GM19240 (cell line): ENCODE data around the gene PPY.
"Not testable (repeated sequence)": the region's sequence is repeated elsewhere in the genome, so short reads cannot be mapped to it uniquely, and the experiment has no call there.

Source experiments
- DNase-seq: peaks from one replicate; pipeline ENCODE4 v3.0.0; 2011; ENCODE audit warnings: low spot score; ENCODE audit not compliant: insufficient read length

PPY gene, protein sequence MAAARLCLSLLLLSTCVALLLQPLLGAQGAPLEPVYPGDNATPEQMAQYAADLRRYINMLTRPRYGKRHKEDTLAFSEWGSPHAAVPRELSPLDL

DNA sequence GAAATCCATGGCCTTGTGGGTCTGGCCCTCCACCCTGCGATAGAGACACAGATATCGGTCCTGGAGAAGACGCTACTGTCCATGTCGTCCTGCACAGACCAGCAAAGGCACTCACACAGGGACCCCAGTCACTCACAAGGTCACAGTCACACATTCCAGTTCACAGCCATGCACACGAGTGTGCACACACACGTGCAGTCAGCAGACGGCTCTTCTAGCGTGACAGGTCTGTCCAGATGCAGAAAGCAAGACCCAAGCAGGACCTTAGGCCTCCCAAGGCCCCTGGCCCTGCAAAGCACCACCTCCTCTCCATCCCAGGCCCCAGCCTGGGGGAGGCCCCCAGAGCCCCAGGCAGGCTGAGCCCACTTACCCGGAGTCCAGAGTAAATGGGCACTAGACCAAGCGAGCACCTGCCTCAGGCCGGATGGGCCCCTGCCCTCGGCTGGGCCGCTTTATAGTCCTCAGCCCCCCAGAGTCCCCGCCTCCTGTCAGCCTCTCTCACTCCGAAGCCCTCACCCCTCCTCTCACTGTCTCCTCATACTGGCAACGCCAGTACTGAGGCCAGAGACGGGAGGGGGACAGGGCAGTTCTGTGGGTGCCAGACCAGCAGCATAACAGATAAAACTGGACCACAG lies at the start of gene PPY:
TSS of gene PPY (minus strand) at position 426 of the 635 bp plus-strand sequence. CDS start 822 bp downstream, outside the sequence.
- DNase-seq: no peak

DNA sequence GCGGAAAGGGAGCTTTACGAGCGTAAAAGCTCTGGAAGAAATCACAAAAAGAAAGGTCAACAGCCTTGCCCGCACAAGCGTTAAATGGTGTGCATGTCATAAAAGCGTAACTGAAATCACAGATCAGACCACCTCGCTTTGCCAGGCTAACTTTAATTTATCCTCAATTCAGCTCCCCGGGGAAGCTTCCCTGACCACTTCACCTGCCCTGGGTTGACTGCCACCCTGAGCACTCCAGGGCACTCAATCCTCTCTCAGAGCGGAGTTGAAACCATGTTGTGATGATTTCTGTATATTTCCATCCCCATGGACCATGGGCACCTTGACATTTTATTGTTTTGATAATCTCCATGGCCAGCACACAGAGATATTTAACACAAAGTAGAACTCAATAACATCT lies 46.0 kb upstream of the PPY start:
- no peak for DNase-seq

DNA sequence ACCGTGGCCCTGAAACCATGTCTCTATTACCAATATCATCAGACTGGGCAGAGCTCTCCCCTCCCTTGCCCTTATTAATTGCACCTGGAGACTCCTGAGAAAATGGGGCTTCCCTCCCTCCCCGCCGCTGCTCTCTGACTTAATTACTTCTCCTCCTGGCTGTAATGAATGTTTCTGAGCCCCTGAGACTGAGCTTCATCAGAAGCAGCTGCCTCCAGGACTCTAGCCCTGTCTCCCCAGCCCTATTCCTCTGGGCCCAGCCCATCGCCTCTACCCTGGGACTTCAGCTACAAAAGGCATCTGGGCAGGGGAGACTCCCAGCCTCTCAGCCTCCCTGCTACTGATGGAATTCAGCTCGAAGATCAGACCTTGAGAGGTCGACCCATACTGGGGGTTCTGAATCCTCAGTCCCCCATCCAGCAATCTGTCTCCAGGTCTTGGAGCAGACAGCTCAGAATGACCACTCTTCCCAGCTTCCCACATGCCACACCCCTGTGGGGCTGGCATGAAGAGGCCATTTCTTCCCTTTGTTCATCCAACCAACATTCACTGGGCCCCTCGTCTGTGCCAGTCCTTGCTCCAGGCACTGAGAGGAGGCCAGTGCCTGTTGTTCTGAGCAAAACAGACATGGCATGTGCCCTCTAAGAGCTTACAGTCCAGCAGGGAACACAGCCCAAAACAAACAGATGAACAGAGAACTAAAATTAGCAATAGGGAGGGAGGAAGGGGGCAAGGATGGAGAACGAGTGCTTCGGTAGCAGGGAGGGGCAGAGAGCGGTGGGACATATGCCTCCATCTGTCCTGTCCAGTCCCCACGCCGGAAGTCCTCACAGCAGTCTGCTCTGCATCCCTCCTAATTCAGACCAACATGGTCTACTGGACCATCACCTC lies 45.1 kb upstream of the PPY start:
- DNase-seq: no peak

DNA sequence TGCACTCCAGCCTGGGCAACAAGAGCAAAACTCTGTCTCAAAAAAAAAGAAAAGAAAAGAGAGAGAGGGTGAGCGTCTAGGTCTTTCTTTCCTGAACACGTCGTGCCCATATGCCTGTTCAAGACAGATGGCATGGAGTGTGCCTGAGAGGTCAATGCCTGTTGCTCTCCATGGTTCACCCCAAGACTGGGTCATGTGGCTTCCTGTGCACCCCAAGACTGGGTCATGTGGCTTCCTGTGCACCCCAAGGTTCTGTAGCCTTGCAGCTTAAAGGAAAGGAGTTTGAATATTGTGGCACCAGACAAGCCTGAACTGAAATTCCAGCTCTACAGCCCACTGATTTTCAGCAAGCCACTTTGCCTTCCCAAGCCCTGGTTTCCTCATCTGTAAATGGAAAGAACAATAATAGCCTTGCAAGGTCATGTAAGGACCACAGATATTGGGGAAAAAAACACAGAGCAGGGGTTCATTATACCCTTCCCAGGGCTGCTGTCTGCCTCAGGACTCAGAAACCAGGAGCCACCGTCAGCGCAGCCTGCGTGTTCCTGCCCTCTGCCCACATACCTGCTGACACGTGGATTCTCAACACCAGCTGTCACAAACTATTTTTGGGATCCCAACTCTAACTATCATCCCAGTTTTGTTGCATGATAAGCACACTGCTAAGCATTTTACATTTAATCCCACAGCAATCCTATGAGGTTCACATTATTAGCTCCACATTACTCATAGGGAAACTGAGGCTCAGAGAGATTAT lies 44.1 kb upstream of the PPY start:
- DNase-seq: no peak

DNA sequence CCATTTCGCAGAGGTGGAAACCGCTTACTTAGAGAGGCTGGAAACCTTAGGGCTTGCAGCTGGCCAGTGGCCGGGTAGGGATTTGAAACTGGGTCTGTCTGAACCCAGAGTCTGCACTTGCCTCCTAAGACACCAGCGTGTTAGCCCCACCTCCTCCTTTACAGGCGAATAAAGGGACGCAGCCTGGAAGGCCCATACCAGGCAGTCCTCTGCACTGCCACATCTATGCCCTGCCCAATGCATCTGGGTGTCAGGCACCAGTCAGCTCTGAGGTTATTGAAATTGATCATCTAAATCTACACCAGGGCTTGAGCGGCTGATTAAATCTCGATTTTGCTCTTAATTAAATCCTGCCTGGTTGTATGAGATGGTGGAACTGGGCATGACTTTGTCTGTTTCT lies 42.2 kb upstream of the PPY start:
- DNase-seq: no peak

DNA sequence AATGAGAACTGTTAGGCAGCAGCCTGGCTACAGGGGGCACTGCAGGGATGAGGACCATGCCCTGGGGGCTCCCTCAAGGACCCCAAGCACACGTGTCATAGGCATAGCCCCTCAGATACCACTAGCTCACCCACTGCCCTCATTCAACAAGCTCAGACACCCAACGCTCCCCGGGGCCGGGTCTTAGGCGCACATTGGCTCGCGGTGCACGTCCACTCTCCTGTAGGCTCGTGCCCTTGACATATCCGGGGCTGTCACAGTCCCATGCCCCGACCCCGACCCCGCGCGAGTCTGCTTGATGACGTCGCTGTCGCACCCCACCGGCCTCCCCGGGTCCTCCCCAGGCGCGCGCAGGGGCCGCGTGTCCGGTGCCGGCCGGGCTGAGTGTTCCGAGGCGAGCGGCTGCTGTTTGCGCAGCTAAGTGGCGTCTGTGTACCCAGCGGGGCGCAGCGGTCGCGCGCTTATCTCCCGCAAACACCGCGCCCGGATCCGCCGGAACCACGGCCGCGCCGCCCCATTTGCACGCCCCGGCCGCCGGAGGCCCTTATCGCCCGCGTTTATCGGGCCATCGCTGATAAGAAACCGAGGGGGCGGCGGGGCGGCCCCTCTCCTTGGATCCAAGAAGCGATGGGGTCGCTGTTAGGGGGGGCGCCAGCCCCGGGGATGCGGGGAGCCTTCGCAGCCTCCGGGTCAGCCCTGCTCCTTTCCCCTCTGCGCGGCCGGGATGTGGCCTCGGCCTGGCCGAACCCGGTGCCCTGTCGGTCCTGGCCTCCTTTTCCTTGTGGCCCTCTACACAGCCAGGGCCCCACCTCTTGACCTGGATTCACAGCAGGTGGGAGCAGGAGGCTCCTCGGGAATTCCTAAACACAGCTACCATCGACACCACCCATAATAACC lies 41.5 kb upstream of the PPY start:
- DNase-seq: no peak

DNA sequence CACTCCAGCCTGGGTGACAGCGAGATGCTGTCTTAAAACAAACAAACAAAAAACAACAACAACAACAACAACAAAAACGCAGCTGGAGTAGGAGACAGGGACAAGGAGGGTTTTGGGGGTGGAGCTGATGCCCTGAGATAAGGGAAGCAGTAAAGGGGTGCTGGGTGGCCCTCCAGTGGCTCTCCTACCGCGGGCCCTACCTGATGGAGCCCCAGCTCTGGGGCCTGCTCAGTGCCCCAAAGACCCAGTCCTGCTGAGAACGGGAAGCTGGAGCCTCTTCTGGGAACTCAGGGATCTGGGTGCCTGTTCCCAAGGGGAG lies 40.9 kb upstream of the PPY start:
- DNase-seq: no peak

DNA sequence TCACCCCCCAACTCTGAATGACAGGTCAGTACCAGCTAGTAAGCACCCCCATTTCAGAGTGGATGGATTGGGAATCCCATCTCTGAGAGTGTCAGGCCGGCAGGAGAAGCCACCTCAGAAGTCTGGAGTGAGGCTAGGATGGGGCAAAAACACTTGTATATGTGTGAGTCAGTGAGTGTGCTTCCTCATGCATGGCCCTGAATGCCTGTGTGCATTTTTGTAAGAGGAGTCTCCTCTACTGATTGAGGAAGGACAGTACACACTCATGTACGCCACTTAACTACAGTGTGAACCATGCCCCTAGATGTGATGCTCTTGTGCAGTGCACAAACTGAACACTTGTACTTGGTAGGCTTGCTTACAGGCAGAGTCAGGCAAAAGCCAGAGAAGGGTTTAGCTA lies 39.9 kb upstream of the PPY start:
- no peak for DNase-seq

DNA sequence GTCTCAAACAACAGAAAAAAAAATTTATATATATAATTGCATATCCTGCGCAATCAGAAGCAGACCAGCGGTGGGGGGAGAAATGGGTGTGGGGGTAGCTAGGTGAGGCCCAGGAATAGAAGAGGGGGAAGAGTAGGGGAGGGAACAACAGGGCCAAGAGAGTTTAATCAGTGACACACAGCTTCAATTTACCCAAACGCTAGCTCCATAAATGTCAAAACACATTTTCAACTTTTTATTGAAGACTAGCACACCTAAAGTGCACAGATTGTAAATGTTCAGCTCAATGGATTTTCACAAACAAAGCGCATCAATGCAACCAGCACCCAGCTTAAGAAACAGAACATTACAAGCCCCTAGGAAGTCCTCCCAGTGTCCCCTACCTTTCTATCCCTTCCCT lies 37.4 kb upstream of the PPY start:
- DNase-seq: no peak

DNA sequence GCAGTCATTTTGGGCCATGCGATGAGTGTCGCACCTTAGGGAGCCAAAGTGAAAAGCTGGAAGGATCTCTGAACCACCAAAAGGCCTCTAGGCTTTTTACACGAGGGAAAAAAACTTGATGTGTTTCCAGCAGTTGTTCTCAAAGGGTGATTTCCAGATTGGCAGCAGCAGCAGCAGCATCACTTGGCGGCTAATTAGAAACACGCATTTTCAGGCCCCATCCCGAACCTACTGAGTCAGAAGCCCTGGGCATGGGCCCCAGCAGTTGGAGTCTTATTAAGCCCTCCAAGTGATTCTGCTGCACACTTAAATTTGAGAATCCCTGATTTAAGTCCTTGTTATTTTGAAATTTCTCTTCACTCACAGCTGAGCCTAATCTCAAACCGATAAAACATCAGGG lies 36.7 kb upstream of the PPY start:
- no peak for DNase-seq

DNA sequence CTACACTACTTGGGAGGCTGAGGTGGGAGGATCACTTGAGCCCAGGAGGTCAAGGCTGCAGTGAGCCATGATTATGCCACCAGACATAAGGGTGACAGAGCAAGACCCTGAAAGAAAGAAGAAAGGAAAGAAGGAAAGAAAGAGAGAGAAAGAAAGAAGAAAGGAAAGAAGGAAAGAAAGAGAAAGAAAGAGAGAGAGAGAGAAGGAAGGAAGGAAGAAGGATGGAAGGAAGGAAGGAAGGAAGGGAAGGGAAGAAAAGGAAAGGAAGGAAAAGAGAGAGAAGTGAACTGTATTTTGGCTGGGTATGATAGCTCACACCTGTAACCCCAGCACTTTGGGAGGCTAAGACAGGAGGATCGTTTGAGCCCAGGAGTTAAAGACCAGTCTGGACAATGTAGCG lies 35.8 kb upstream of the PPY start:
- DNase-seq: no peak

DNA sequence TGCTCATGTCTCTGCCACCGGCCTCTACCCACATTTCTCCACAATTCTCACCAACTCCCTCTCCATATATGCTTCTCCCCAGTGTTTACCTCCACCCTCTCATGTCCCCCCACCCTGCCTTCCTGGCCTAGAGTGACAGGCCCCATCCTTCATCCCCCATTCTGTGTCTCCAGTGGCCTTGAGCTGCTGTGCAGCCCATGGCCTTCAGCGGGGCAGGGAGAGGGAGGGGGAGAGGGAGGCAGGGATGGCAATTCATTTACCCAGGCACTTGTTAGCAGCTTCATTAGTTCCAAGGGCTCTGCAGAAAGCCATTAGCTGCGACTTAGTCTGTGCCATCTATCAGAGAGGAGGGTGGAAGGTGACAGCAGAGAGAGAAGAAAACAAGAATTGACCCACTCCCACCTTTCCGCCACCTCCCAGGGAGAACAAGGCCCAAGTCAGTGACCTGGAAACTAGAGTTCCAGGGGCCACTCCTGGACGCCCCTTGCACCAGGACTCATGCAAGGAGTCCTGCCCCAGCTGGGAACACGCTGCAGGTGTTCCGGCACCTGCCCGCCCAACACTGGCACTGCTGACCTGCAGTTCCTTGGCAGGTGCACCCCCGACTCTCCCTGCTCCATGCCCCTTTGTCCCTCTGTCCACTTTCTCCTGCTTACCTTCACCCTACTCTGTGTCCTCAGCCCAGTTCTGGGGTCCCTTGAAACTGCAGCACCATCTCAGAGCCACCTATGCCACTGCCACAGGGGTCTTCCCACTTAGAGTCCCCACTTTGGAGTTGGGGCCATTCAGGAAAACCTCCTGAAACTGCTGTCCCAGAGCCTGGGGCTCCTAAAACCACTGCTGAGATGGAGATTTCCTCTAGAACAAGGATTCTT lies 34.9 kb upstream of the PPY start:
- no peak for DNase-seq

DNA sequence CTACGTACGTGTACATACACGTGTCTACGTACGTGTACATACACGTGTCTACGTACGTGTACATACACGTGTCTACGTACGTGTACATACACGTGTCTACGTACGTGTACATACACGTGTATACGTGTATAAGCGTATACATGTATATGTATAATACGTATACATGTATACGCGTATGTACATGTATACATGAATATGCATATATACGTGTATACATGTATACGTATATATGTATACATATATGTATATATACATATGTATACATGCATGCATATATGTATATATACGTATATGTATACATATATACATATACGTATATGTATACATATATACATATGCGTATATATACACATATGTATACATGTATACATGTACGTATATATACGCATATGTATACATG lies 33.6 kb upstream of the PPY start:
- no peak for DNase-seq

DNA sequence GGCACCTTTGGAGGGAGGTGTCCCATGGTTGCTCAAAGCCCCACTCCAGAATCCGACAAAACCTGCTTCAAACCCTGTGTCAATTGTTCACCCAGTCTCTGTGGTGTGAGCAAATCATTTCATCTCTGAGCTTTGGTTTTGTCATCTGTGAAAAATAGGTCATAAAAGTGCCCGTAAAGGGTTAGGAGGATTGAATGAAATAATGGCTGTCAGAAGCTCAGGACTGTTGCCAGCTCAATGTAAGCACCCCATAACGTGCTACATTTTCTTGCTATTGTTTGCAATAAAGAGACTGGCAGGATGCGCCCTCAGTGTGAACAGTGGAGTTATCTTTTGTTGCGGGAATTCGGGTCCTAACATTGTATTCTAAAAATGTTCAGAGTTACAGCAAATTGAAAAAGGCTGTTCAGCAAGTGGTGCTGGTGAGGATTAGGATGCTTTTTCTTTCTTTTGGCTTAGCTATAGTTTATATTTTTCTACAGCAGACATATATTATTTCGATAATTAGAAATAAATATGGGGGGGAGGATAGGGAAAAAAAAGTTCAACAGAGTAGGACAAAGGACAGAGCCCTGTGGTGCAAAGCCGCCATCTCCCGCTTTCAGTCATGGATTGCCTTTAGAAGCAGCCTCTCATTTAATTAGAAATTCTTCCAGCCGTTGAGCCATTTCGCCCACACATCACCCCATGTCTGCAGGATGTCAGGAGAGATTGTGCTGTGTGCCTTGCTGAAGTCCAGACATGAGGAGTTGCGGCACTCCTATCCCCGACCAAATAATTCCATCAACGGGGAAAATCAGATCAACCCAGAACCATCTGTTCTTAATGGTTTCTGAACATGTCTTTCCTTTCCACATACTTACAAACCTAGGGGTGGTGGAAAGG lies 32.3 kb upstream of the PPY start:
- DNase-seq: no peak

DNA sequence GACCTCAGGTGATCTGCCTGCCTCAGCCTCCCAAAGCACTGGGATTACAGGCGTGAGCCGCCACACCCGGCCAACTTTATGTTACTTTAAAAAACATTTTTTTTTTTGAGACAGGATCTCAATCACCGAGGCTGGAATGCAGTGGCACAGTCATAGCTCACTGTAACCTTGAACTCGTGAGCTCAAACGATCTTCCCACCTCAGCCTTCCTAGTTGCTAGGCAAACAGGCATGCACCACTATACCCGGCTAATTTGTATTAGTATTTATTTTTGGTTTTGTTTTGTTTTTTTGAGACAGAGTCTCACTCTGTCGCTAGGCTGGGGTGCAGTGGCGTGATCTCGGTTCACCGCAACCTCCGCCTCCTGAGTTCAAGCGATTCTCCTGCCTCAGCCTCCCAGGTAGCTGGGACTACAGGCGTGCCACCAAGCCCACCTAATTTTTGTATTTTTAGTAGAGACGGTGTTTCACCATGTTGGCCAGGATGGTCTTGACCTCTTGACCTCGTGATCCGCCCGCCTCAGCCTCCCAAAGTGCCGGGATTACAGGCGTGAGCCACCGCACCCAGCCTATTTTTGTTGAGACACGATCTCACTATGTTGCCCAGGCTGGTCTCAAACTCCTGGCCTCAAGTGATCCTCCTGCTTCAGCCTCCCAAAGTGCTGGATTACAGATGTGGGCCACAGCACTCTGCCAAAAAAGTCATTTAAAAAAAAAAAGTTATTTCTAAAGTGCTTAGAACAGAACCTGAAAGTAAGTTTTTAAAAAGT lies 30.4 kb upstream of the PPY start:
- DNase-seq: not testable (repeated sequence)

DNA sequence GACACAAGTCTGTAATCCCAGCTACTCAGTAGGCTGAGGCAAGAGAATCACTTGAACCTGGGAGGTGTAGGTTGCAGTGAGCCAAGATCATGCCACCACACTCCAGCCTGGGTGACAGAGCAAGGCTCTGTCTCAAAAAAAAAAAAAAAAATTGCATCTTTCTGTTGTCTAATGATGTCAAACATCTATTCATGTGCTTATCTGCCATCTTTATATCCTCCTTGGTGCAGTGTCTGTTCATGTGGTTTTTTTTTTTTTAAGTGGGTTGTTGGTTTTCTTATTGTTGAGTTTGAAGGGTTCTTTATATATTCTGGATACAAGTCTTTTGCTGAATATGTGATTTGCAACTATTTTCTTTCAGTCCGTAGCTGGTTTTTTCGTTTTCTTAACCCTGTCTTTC lies 29.2 kb upstream of the PPY start:
- not testable (repeated sequence) for DNase-seq

DNA sequence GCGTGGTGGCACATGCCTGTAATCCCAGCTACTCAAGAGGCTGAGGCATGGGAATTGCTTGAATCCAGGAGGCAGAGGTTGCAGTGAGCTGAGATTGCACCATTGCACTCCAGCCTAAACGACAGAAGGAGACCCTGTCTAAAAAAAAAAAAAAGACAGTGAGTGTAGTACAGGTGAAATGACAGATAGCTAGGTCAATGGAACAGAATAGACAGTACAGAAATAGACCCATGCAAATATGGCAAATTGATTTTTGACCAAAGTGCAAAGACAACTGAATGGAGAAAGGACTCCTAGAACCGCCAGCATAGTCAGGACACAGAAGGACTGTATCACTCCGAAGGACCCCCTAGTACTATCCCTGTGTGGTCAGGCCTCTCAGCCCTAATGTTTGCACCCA lies 28.1 kb upstream of the PPY start:
- no peak for DNase-seq

DNA sequence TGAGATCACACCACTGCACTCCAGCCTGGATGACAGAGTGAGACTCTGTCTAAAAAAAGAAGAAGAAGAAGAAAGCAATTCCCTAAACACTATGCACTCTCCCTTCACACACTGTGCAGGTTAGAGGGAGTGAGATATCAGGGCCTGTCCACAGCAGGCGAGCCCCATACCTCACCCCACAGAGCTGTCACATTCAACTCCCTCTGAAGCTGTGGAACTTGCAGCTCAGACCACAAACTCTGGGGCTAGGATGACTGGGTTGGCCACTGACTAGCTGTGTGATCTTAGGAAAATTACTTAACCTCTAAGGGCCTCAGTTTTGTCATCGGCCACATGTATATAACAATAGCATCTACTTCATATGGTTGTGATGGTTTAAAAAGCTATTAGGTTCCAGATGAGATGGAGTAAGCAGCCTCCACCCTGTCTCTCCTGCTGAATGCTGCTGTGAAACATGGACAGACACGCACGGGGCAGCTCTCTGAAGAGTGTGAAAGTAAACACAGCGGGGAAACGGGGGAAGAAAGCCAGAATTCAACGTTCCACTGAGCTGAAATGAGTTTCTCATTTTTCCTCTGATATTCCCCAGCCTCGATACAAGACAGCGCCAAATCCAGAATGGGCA lies 25.1 kb upstream of the PPY start:
- DNase-seq: no peak
